Common myeloid progenitor, CD34-positive (primary cell): ENCODE data around the gene ABCA2.

Experiments
- CTCF ChIA-PET: fragments of 350-600 bp; sonication (Branson Sonifier 250); formaldehyde crosslinking; loops from one replicate; lab custom pipeline; 2021; ENCODE audit warnings: antibody characterized with exemption; lab: Charles Lee
- POLR2A ChIA-PET: fragments of 350-600 bp; sonication (Branson Sonifier 250); formaldehyde crosslinking; loops from one replicate; lab custom pipeline; 2021; ENCODE audit warnings: antibody characterized with exemption; lab: Charles Lee
- DNase-seq, 3 donors: peaks; one replicate each; pipeline versions ENCODE4 v3.0.0 to v3.0.0-alpha.2; 2013
- H3K27ac ChIP-seq, 2 experiments: 1 replicate in 1 of 2; 2 replicates in 1 of 2; pipeline ENCODE4 v1.7.0; 2013; ENCODE audit warnings: inconsistent platforms in 2 of 2, low read length in 2 of 2, mild to moderate bottlenecking in 2 of 2, low read depth in 1 of 2, moderate library complexity in 1 of 2; ENCODE audit not compliant: severe bottlenecking in 2 of 2, insufficient read depth in 1 of 2, poor library complexity in 1 of 2
- H3K27me3 ChIP-seq, 5 experiments: replicated peaks in 2 of 5; 1 replicate in 3 of 5; 2 replicates in 2 of 5; pipeline versions ENCODE4 v1.6.1 to v1.7.0; 2013; ENCODE audit warnings: low read length in 4 of 5, mild to moderate bottlenecking in 2 of 5, moderate library complexity in 2 of 5, inconsistent platforms in 1 of 5; ENCODE audit not compliant: insufficient read depth in 5 of 5, control insufficient read depth in 4 of 5
- H3K36me3 ChIP-seq, 4 experiments: 1 replicate in 2 of 4; 2 replicates in 2 of 4; pipeline versions ENCODE4 v1.6.1 to v1.7.0; 2013; ENCODE audit warnings: low read length in 3 of 4, control low read depth in 1 of 4, mild to moderate bottlenecking in 1 of 4; ENCODE audit not compliant: control insufficient read depth in 4 of 4, insufficient read depth in 4 of 4
- H3K4me1 ChIP-seq, 4 experiments: 1 replicate in 3 of 4; 2 replicates in 1 of 4; pipeline versions ENCODE4 v1.6.1 to v1.7.1; 2013; ENCODE audit warnings: low read length in 3 of 4, mild to moderate bottlenecking in 3 of 4, control low read depth in 1 of 4, inconsistent platforms in 1 of 4, moderate library complexity in 1 of 4; ENCODE audit not compliant: control insufficient read depth in 4 of 4, insufficient read depth in 4 of 4; ENCODE audit errors: control extremely low read depth in 1 of 4
- H3K4me3 ChIP-seq, 7 experiments: 1 replicate in 4 of 7; 2 replicates in 3 of 7; pipeline versions ENCODE4 v1.5.1 to v1.7.0; 2013; ENCODE audit warnings: mild to moderate bottlenecking in 7 of 7, low read length in 6 of 7, moderate library complexity in 6 of 7, inconsistent platforms in 2 of 7, low read depth in 2 of 7, control low read depth in 1 of 7; ENCODE audit not compliant: insufficient read depth in 4 of 7, control insufficient read depth in 1 of 7; ENCODE audit errors: extremely low read depth in 1 of 7
- H3K9me3 ChIP-seq, 5 experiments: 1 replicate in 4 of 5; 2 replicates in 1 of 5; pipeline versions ENCODE4 v1.6.1 to v1.7.1; 2013; ENCODE audit warnings: low read length in 4 of 5, mild to moderate bottlenecking in 2 of 5, inconsistent platforms in 1 of 5, low read depth in 1 of 5, moderate library complexity in 1 of 5; ENCODE audit not compliant: control insufficient read depth in 4 of 5, insufficient read depth in 2 of 5; ENCODE audit errors: control extremely low read depth in 1 of 5
- WGBS: methylation state at CpG from one replicate; pipeline ENCODE4 v1.1.5; 2013; ENCODE audit not compliant: insufficient coverage; 5-methylcytosine and 5-hydroxymethylcytosine counted together

Gene ABCA2

GRCh38 chr9:137012694-137013570 is 15.1 kb downstream of the ABCA2 start:
- Histone ChIP-seq H3K36me3 (peaks cover 2 to 84% (median 44%) of the 10 kb centered on the region in 4 experiments), H3K4me1 (no peaks in the 10 kb centered on the region), H3K9me3 (no peaks in the 10 kb centered on the region), H3K4me3 (no peak overlapping the region), H3K27me3 (no peaks in the 10 kb centered on the region), H3K27ac (no peak overlapping the region)
- 93% methylated on average over 50 of the region's 67 CpGs for WGBS
- ChIA-PET CTCF (interaction anchor here (2.0 kb wide), 1 partner anchor 17 kb away, joined by 7 read pairs; no protein-coding TSS in a partner anchor), POLR2A (no interaction called here)
- DNase-seq: no peak

- Histone ChIP-seq H3K4me3 (no peak overlapping the region), H3K9me3 (no peaks in the 10 kb centered on the region), H3K27me3 (no peaks in the 10 kb centered on the region), H3K27ac (no peak overlapping the region), H3K4me1 (no peaks in the 10 kb centered on the region), H3K36me3 (peaks cover 0 to 82% (median 41%) of the 10 kb centered on the region in 4 experiments)
- ChIA-PET CTCF (interaction anchor here (0.9 kb wide), 1 partner anchor 13 kb away, joined by 4 read pairs; no protein-coding TSS in a partner anchor), POLR2A (no interaction called here)
- no peak for DNase-seq
- WGBS: 99% methylated on average over 20 of the region's 39 CpGs
Observed at GRCh38 chr9:137011907-137012675, 15.9 kb downstream of the ABCA2 start.

- 96% methylated on average over 18 of the region's 24 CpGs for WGBS
- ChIA-PET CTCF (no interaction called here), POLR2A (interaction anchor here (0.5 kb wide), 1 partner anchor 220 kb away, joined by 3 read pairs; no protein-coding TSS in a partner anchor)
- H3K36me3 ChIP-seq: peaks cover 0 to 73% (median 35%) of the 10 kb centered on the region in 4 experiments
- H3K9me3 ChIP-seq: no peaks in the 10 kb centered on the region
- DNase-seq: no peak
- H3K4me1 ChIP-seq: peaks cover 0 to 9% (median 9%) of the 10 kb centered on the region in 4 experiments
- H3K4me3 ChIP-seq: no peak overlapping the region
- H3K27ac ChIP-seq: no peak overlapping the region
- H3K27me3 ChIP-seq: no peaks in the 10 kb centered on the region
Observed at GRCh38 chr9:137011156-137011555, 16.9 kb downstream of the ABCA2 start.

- Histone ChIP-seq H3K4me1 (peaks cover 0 to 17% (median 15%) of the 10 kb centered on the region in 4 experiments), H3K27me3 (no peaks in the 10 kb centered on the region), H3K4me3 (no peak overlapping the region), H3K27ac (no peak overlapping the region), H3K9me3 (no peaks in the 10 kb centered on the region), H3K36me3 (peaks cover 0 to 64% (median 30%) of the 10 kb centered on the region in 4 experiments)
- ChIA-PET CTCF (no interaction called here), POLR2A (no interaction called here)
- no peak for DNase-seq
- WGBS: 98% methylated on average over 45 of the region's 49 CpGs
Observed at GRCh38 chr9:137009938-137010732, 17.9 kb downstream of the ABCA2 start.

GRCh38 chr9:137009217-137009616 is 18.8 kb downstream of the ABCA2 start:
- CTCF ChIA-PET: no interaction called here
- POLR2A ChIA-PET: interaction anchor here (1.5 kb wide), 1 partner anchor 10 kb away, joined by 3 read pairs; no protein-coding TSS in a partner anchor
- Histone ChIP-seq H3K36me3 (peaks cover 0 to 54% (median 26%) of the 10 kb centered on the region in 4 experiments), H3K9me3 (no peaks in the 10 kb centered on the region), H3K27ac (no peak overlapping the region), H3K27me3 (no peaks in the 10 kb centered on the region), H3K4me1 (peaks cover 0 to 17% (median 15%) of the 10 kb centered on the region in 4 experiments), H3K4me3 (no peak overlapping the region)
- 98% methylated on average over 8 of the region's 18 CpGs for WGBS
- no peak for DNase-seq

- Histone ChIP-seq H3K27me3 (no peaks in the 10 kb centered on the region), H3K4me3 (no peak overlapping the region), H3K4me1 (peaks cover 0 to 17% (median 15%) of the 10 kb centered on the region in 4 experiments), H3K36me3 (peaks cover 0 to 45% (median 20%) of the 10 kb centered on the region in 4 experiments), H3K27ac (no peak overlapping the region), H3K9me3 (no peaks in the 10 kb centered on the region)
- 90% methylated on average over 17 of the region's 22 CpGs for WGBS
- DNase-seq: no peak
- ChIA-PET CTCF (no interaction called here), POLR2A (interaction anchor here (1.5 kb wide), 1 partner anchor 11 kb away, joined by 3 read pairs; no protein-coding TSS in a partner anchor)
Observed at GRCh38 chr9:137008312-137008711, 19.7 kb downstream of the ABCA2 start.
